NOMO-1 (cell line): ENCODE data around the gene NAIP.
"Not testable (repeated sequence)": the region's sequence is repeated elsewhere in the genome, so short reads cannot be mapped to it uniquely, and the experiment has no call there.

ENCODE experiments used
- DNase-seq, 2 experiments: peaks; one replicate each; lab custom pipeline; 2025; ENCODE audit not compliant: unreplicated experiment in 2 of 2; lab: John Stamatoyannopoulos, UW

NAIP gene, protein sequence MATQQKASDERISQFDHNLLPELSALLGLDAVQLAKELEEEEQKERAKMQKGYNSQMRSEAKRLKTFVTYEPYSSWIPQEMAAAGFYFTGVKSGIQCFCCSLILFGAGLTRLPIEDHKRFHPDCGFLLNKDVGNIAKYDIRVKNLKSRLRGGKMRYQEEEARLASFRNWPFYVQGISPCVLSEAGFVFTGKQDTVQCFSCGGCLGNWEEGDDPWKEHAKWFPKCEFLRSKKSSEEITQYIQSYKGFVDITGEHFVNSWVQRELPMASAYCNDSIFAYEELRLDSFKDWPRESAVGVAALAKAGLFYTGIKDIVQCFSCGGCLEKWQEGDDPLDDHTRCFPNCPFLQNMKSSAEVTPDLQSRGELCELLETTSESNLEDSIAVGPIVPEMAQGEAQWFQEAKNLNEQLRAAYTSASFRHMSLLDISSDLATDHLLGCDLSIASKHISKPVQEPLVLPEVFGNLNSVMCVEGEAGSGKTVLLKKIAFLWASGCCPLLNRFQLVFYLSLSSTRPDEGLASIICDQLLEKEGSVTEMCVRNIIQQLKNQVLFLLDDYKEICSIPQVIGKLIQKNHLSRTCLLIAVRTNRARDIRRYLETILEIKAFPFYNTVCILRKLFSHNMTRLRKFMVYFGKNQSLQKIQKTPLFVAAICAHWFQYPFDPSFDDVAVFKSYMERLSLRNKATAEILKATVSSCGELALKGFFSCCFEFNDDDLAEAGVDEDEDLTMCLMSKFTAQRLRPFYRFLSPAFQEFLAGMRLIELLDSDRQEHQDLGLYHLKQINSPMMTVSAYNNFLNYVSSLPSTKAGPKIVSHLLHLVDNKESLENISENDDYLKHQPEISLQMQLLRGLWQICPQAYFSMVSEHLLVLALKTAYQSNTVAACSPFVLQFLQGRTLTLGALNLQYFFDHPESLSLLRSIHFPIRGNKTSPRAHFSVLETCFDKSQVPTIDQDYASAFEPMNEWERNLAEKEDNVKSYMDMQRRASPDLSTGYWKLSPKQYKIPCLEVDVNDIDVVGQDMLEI (N-terminal part only)

DNA sequence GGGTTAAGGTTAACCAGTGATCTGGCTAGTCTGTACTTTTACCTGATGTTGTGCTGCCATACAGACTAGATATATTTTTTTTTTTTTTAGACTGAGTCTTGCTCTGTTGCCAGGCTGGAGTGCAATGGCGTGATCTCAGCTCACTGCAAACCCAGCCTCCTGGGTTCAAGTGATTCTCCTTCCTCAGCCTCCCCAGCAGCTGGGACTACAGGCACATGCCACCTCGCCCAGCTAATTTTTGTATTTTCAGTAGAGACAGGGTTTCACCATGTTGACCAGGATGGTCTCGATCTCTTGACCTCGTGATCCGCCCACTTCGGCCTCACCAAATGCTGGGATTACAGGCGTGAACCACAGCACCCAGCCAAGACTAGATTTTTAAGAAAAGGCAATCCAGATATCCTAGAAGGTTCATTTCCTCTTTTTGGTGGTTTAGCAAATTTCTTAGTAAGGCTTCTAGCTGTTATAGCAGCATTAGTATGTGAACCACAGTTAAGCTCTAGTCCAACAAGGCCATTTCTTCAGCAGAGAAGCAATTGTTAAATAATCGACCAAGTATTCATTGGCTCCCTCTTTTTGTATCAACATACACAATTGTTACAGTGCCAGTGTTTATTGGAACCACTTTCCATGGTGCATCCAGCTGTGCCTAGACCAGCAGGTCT is at the start of gene NAIP:
Gene NAIP, minus strand, starts transcription at position 51 of the 665 bp plus-strand sequence. CDS start 12,424 bp downstream, outside the sequence.
- not testable (repeated sequence) for DNase-seq

DNA sequence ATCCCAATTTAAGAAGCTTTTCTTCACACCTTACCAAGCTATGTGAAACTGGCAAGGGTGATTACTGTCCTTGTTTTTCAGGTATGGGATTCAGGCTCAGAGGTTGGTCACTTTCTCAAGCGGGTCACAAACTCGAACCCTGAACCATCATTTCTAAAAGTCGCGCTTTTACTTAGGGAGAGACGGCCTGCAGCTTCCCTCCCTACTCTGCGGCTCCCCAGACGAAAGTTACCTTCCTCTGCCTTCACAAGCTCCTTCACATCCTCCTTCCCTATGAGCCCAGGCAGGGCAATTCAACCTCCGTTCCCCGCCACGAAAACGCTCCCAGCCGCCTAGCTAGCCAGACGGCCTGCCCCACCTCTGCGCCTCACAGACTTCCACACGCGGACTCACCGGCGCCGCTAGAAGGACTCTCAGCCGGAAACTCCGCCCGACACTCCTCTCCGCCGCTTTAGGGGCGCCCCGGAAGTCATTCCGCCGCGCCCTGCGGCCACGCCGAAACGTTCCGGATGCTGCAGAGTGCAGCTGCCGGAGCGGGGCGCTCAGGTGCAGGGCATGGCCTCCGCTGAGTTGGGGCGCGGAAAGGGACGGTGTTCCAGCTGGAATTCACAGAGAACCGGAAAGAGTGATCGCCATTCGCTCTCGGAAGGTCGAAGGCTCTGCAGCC is 42.3 kb upstream of the NAIP start, which contains the start of gene GTF2H2:
Gene GTF2H2, minus strand, starts transcription at position 415 of the 667 bp plus-strand sequence. CDS start 4,913 bp downstream, outside the sequence.
- DNase-seq: not testable (repeated sequence)

DNA sequence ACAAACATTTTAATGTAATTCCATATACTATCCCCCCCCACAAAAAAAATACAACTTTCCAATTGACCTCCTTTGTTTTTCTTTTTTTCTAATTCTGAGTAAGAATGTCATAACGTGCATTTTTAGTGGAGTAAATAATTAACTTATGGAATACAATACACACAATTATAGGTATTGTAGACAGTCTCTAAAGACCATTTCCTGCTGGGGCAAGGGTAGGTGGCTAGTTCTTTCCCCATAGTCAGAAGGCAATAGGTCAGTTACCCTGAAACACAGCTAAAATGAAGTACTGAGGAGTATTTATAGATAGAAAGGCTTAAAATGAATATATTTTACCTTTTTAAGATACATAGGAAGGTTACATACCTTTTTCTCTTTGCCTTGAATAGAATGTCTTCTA is 36.2 kb upstream of the NAIP start:
- not testable (repeated sequence) for DNase-seq

DNA sequence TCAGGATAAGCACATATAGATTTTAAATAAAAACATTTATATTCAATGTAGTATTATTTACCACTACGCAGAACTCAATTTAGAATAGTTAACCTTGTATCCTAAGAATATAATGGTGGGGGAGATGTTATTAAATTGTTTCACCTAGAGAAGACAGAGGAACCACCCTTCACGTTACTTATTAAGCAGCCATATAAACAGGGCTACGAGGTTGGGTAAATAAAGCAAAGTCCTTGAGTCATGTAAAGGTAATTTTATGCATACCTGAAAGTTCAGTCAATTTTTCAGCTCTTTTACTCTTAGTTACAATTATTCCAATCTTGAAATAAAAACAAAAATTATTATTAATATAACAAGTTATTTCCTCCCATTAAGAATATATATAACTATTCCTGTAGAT is 34.3 kb upstream of the NAIP start:
- not testable (repeated sequence) for DNase-seq

DNA sequence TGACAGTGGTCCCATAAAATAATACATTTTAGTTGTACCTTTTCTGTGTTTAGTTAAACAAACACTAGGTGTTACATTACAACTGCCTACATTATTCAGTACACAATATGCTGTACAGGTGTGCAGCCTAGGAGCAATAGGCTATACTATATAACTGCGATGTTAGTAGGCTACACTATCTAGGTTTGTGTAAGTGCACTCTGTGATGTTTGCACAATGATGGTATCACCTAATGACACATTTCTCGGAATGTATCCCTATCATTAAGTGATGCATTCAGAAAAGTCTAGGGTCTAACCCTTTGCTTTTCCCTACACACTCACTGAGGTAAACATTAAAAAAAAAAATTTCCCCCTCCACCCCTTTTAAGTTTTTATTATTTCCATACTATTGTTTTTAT is 19.7 kb upstream of the NAIP start:
- DNase-seq: not testable (repeated sequence)

DNA sequence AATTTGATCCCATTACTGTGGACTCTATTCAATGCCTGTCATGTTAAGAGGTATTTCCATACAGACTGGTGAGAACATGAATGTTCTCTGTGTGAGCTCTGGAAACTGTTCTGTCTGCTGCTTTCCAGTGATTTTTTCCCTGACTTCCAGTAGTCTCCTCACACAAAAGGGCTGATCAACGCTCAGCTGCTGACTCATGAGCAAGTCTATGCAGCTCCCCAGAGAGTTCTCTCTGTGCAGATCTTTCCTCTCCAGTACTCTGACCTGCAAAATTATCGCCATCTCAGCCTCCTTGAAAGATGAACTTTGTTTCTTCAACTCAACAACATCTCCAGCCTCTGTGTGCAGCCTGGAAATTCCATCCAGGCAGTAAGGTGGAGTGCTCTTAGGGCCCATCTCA is 19.0 kb upstream of the NAIP start:
- not testable (repeated sequence) for DNase-seq

DNA sequence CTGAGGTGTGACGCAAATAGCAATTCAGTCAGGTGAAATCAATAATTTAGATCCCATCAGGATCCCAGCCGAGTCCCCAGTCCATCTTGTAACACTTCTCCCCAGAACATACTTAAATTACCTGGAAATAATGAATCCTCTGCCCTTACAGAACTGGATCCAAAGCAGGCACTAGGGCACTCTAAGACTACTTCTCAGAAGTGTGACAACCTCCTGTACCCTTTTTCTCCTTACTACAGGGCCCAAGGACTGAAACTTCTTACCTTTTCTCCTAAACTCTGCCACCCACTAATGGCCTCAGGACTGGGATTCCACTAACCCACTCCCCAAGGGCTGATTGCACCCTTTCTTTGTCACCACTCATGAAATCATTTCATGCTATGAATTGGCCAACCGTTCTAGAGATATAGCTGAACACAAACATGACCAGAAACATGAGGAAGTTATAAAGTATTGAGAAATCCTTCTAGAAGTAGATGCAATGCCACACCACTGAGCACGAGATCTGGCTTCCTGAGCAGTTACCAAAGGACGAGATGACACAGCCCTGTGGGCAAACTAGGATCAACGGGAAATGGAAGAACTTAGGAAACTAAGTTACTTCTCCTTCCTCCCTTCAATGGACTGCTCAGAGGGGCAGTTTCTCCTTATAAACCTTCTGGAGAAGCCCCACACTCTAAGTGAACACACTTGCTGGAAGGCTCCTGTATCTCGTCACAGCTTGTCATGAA is 6.1 kb upstream of the NAIP start:
- DNase-seq: not testable (repeated sequence)

DNA sequence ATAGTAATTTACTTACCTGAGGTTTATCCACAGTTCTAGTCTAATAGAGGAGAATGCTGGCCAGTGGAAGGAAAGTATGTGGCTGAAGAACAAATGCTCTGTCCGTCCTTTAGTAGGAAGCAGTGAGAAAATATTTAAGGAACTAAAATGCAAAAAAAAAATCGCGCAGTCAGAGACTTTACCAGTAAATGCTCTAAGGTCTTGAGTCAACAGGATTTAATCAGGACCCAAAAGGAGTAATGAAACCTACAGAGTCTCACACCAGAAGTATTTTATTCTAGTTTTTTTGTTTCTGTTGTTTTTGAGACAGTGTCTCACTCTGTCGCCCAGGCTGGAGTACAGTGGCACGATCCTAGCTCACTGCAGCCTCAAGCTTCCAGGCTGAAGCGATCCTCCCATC is 4.5 kb downstream of the NAIP start:
- DNase-seq: not testable (repeated sequence)

DNA sequence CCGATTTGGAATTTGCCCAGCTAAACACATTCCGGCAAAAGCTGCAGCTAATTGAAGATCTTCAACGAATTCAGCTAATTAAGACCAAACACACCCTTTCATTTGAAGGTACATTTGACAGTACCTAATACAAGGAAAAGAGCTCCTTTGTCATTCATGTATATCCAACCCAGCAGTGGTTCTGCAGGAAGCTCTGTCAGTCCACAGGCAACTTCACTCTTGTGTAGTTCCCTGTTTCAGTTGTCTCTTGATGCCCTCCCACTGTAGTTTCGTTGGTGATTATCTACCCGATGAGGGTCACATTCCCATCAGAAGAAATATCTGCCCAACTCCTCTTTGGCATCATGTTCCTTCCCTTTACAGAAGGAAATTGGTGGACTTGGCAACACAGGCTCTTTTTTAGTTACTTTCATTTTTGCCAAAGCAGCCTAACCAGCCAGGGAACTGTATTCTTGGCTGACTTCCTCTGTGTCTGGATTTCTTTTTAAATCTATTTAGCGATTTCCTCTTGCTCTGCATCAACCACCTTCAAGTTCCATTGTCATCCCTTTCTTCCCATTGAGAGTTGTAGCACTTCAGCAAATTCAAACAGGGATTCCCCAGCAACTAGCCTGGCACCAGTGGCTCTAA is 6.6 kb downstream of the NAIP start:
- not testable (repeated sequence) for DNase-seq

DNA sequence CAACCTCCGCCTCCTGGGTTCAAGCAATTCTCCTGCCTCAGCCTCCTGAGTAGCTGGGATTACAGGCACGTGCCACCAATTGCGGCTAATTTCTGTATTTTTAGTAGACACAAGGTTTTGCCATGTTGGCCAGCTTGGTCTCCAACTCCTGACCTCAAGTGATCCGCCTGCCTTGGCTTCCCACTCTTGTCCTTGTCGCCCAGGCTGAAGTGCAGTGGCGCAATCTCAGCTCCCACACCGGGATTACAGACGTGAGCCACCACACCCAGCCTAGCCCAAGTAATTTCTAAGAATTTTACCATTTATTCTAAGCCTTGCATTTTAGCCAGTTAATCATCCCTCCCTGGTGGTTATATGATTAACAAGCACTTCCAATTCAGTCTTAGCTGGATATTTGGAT is 11.0 kb downstream of the NAIP start:
- no peak for DNase-seq

DNA sequence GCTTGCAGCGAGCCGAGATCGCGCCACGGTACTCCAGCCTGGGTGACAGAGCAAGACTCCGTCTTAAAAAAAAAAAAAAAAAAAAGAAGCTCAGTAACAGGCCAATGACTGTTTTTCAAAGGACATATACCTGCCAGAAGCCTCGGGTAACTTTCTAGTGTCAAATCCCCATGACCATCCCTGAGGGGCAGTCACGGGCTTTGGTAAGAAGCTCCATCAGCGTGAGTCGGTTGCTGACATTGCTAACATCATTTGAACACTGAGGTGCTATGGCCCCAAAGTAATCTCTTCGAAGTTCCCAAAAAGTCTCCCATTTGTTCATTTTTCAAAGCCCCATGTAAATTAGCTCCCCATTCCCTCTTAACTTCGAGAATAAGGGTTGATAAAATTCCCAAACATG is 11.6 kb downstream of the NAIP start:
- DNase-seq: no peak

DNA sequence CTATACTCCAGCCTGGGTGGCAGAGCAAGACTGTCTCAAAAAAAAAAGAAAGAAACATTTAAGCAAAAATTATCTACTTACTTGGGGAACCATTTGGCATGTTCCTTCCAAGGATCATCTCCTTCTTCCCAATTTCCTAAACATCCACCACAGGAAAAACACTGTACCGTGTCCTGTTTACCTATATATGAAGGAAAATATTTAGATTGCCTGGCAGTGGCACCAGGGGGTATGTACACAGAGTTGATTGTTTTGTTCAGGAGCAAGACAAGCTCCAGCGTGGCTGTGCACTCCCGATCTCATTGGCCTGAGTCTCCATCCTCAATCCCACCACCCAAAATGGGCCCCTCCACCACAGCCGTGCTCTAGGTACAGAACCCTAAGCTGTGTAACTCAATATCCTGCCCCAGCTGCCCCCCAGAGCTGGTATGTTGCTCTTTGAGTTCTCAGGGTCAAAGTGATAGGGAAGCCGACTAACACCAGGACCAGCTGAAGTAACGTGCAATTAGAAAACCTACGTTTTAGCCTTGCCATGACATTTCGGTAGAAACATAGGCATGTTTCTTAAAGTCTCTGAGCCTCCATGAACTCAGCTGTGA is 13.8 kb downstream of the NAIP start:
- DNase-seq: no peak

DNA sequence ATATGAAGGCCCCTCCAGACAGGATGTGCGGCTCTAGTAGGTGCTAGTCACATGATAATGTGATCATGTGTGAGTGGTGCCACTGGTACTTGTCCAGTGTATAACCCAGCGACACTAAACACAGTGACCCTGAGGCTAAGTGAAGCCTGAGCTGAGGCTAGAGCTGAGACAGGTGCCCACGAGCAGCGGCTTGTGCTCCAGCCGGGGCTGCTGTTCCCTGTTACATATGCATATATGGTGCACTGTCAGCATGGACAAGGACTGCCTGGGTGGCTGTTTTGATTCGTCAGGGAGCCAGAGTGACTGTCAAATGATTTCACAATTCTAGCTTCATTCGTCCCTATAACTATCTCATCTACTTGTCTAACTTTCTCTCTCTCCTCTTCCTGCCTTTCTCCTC is 18.2 kb downstream of the NAIP start:
- DNase-seq: not testable (repeated sequence)

DNA sequence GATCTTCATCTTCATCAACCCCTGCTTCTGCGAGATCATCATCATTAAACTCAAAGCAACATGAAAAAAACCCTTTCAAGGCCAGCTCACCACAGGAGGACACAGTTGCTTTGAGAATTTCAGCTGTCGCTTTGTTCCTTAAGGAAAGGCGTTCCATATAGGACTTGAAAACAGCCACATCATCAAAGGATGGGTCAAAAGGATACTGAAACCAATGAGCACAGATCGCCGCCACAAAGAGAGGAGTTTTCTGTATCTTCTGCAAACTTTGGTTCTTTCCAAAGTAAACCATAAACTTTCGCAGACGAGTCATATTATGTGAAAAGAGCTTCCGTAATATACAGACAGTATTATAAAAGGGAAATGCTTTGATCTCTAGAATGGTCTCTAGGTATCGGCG is 40.3 kb downstream of the NAIP start:
- DNase-seq: not testable (repeated sequence)

DNA sequence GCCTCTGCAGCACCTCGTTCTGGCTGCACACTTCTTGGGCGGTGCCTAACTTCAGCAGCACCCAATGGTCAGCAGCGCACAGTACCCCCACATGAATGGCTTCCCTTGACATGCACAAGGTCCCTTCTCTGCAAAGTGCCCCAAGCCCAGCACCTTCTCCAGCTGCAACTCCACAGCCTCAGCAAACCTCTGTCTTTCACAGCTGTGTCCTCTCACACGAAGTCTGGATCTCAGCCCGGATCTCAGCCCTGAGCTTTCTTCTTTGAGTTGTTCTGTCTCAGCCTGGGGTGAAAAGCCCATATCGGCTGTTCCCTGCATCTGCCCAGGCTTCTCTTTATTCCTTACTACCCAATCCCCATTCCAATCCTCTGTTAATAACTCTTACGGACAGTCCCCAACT is 57.9 kb downstream of the NAIP start:
- not testable (repeated sequence) for DNase-seq

DNA sequence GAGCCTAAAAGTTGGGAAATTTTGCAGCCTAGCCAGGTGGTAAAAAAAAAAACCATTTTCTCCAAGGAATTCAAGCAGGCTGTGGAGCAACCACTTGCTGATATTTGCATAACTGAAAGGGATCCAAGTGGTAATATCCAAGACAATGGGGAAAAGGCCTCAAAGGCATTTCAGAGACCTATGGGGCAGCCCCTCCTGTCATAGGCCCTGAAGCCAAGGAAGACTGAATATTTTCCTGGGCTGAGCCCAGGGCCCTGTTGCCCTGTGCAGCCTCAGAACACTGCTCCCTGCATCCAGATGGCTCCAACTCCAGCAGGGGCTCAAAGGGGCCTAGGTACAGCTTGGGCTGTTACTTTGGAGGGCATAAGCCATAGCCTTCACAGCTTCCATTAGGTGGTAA is 60.6 kb downstream of the NAIP start:
- DNase-seq: not testable (repeated sequence)

DNA sequence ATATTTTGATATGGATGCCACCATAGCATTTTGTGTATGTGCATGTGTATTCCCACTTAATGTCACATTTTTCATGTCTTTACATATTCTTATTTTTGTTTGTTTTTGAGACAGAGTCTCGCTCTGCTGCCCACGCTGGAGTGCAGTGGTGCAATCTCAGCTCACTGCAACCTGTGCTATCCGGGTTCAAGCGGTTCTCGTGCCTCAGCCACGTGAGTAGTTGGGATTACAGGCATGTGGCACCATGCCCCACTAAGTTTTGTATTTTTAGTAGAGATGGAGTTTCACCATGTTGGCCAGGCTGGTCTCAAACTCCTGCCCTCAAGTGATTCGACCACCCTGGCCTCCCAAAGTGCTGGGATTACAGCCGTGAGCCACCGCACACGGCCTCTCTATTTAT is 72.1 kb downstream of the NAIP start:
- not testable (repeated sequence) for DNase-seq

DNA sequence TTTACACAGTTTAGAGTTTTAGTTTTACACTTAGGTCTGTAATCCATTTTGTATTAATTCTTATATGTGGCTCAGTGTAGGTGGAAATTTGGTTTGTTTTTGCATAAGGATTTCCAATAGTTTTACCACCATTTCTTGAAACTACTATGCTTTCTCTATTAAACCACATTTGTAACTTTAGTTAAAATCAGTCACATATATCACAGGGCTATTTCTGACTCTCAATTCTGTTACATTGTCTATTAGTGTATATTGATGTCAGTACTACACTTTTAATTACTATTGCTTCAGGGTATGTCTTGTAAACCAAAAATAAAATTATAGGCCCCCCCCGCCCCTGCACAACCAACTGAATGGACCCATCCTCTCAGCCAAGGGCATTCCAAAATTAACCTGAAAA is 92.6 kb downstream of the NAIP start:
- DNase-seq: not testable (repeated sequence)
